HL-60/S4 treated with retinoic acid at 250 ng/mL for 4 days and 3 days (cell line): ENCODE measurements around the gene SEMA5A.

ENCODE experiments used
- in situ Hi-C: fragments of 300-500 bp; cut with MboI; formaldehyde crosslinking; loops from 2 replicates; pipeline ENCODE4 v1.7.0; 2022; ENCODE audit warnings: low sequenced_read_pairs

The SEMA5A gene

GRCh38 chr5:9479361-9479760, 66.5 kb downstream of the SEMA5A start:
- in situ Hi-C loops, result no loop called here

GRCh38 chr5:9477537-9477936, 68.3 kb downstream of the SEMA5A start:
- in situ Hi-C loops, result no loop called here

GRCh38 chr5:9474219-9475002, 71.5 kb downstream of the SEMA5A start:
- in situ Hi-C loops, result no loop called here

- in situ Hi-C loops, result no loop called here
Measured at GRCh38 chr5:9473624-9474023, 72.3 kb downstream of the SEMA5A start.

- in situ Hi-C loops, result no loop called here
Measured at GRCh38 chr5:9470410-9470809, 75.5 kb downstream of the SEMA5A start.

GRCh38 chr5:9468060-9468388, 77.9 kb downstream of the SEMA5A start:
- in situ Hi-C loops, result no loop called here

- in situ Hi-C loops, result no loop called here
Measured at GRCh38 chr5:9467199-9468059, 78.4 kb downstream of the SEMA5A start.

- in situ Hi-C loops, result no loop called here
Measured at GRCh38 chr5:9466697-9467096, 79.2 kb downstream of the SEMA5A start.

GRCh38 chr5:9464478-9464877, 81.4 kb downstream of the SEMA5A start:
- in situ Hi-C loops, result no loop called here

GRCh38 chr5:9462109-9462508, 83.8 kb downstream of the SEMA5A start:
- in situ Hi-C loops, result no loop called here

GRCh38 chr5:9460885-9461645, 84.8 kb downstream of the SEMA5A start:
- in situ Hi-C loops, result no loop called here

GRCh38 chr5:9456435-9457042, 89.3 kb downstream of the SEMA5A start:
- in situ Hi-C loops, result no loop called here

- in situ Hi-C loops, result no loop called here
Measured at GRCh38 chr5:9455826-9456434, 89.9 kb downstream of the SEMA5A start.

GRCh38 chr5:9454491-9454890, 91.4 kb downstream of the SEMA5A start:
- in situ Hi-C loops, result no loop called here

GRCh38 chr5:9454012-9454481, 91.8 kb downstream of the SEMA5A start:
- in situ Hi-C loops, result no loop called here

GRCh38 chr5:9453480-9454011, 92.3 kb downstream of the SEMA5A start:
- in situ Hi-C loops, result no loop called here

- in situ Hi-C loops, result no loop called here
Measured at GRCh38 chr5:9452181-9452580, 93.7 kb downstream of the SEMA5A start.

GRCh38 chr5:9451037-9451436, 94.8 kb downstream of the SEMA5A start:
- in situ Hi-C loops, result no loop called here

GRCh38 chr5:9447691-9448090, 98.2 kb downstream of the SEMA5A start:
- in situ Hi-C loops, result no loop called here

GRCh38 chr5:9445826-9446388, 100.0 kb downstream of the SEMA5A start:
- in situ Hi-C loops, result no loop called here
